Vagina (tissue), 2 donors: ENCODE measurements around the gene RAB23. TPM values are rescaled to one million over a fixed set of nuclear protein-coding genes. Genes with fewer than 3 reads are reported as not detected.

Experiments used
- DNase-seq, 2 donors: peaks; one replicate each; pipeline ENCODE4 v3.0.0-alpha.2; 2017; ENCODE audit errors: extremely low spot score in 2 of 2
- H3K27ac ChIP-seq: fragments of 200-600 bp; sonication (generic); one replicate; pipeline ENCODE4 v1.5.1; 2019
- H3K27me3 ChIP-seq: fragments of 200-600 bp; sonication (generic); one replicate; pipeline ENCODE4 v1.5.1; 2019
- H3K36me3 ChIP-seq, 2 donors: fragments of 200-600 bp; sonication (generic); one replicate each; pipeline ENCODE4 v1.5.1; 2017 to 2019
- H3K4me1 ChIP-seq: fragments of 200-600 bp; sonication (generic); one replicate; pipeline ENCODE4 v1.5.1; 2019
- H3K4me3 ChIP-seq, 2 donors: fragments of 200-600 bp; sonication (generic); 1 replicate in 1 of 2; 2 replicates in 1 of 2; pipeline ENCODE4 v1.5.1; 2016 to 2019
- H3K9me3 ChIP-seq: fragments of 200-600 bp; sonication (generic); one replicate; pipeline ENCODE4 v1.5.1; 2019
- CTCF ChIP-seq, 3 experiments: fragments of 450-650 bp in 2 of 3; fragments of 200-600 bp in 1 of 3; sonication (generic) in 1 of 3; IDR thresholded peaks; one replicate each; pipeline ENCODE4 v1.5.1; 2017 to 2019; ENCODE audit warnings: antibody characterized with exemption in 3 of 3, mild to moderate bottlenecking in 2 of 3, moderate library complexity in 2 of 3
- POLR2A ChIP-seq, 2 donors: fragments of 450-650 bp; IDR thresholded peaks; one replicate each; pipeline ENCODE4 v1.6.1; 2017; ENCODE audit warnings: antibody characterized with exemption in 2 of 2, mild to moderate bottlenecking in 2 of 2, moderate library complexity in 2 of 2
- POLR2AphosphoS5 ChIP-seq, 2 donors: sonication (generic); formaldehyde crosslinking; IDR thresholded peaks; one replicate each; pipeline ENCODE4 v1.9.0; 2017; ENCODE audit warnings: antibody characterized with exemption in 2 of 2, mild to moderate bottlenecking in 2 of 2, low read depth in 1 of 2; ENCODE audit not compliant: insufficient read depth in 1 of 2
- intact Hi-C: fragments of 100-400 bp; cut with DNase I; formaldehyde crosslinking; loops from one replicate; pipeline ENCODE4 v1.15.1; 2023
- total RNA-seq: library from RNA; depleted of rRNA; stranded (reverse); fragments of >200 nt; gene quantifications from one replicate; pipeline ENCODE4 v1.2.3, GENCODE V29; 2016

The RAB23 gene
- total RNA-seq, 1 donor from 2014 or later: 31.4 TPM

GRCh38 chr6:57193177-57193576, 28.9 kb downstream of the RAB23 start:
- Histone ChIP-seq H3K27ac (peak overlapping the region; percentile 25), H3K27me3 (no peaks in the 10 kb centered on the region), H3K4me1 (no peaks in the 10 kb centered on the region), H3K36me3 (peaks cover 0 to 3% of the 10 kb centered on the region in 2 donors), H3K9me3 (no peaks in the 10 kb centered on the region), H3K4me3 (no peak overlapping the region)
- no peak for DNase-seq
- intact Hi-C loops: loop anchor here (10.0 kb wide), 1 partner anchor 122 kb away; the partner anchor contains the start of gene PRIM2
- TF ChIP-seq POLR2AphosphoS5 (IDR thresholded peaks at IDR 0.05; ENCODE audit: insufficient read depth in 1 of 2, low read depth in 1 of 2): no peak
- no peak for TF ChIP-seq CTCF (IDR thresholded peaks at IDR 0.05)
- no peak for TF ChIP-seq POLR2A (IDR thresholded peaks at IDR 0.05)

- Histone ChIP-seq H3K4me1 (no peaks in the 10 kb centered on the region), H3K4me3 (no peak overlapping the region), H3K9me3 (no peaks in the 10 kb centered on the region), H3K27me3 (no peaks in the 10 kb centered on the region), H3K27ac (no peak overlapping the region), H3K36me3 (peaks cover 0 to 3% of the 10 kb centered on the region in 2 donors)
- peak in 1 of 3 experiments; percentile 23 for TF ChIP-seq CTCF (IDR thresholded peaks at IDR 0.05)
- TF ChIP-seq POLR2AphosphoS5 (IDR thresholded peaks at IDR 0.05; ENCODE audit: insufficient read depth in 1 of 2, low read depth in 1 of 2): peak in 1 of 2 donors; percentile 22
- no peak for TF ChIP-seq POLR2A (IDR thresholded peaks at IDR 0.05)
- intact Hi-C loops: loop anchor here (10.0 kb wide), 1 partner anchor 125 kb away; the partner anchor contains the start of gene PRIM2
- DNase-seq: no peak
These were observed 32.0 kb downstream of the RAB23 start for GRCh38 chr6:57190140-57190539.

GRCh38 chr6:57183336-57183735, 38.8 kb downstream of the RAB23 start:
- H3K36me3 ChIP-seq: peaks cover 0 to 19% of the 10 kb centered on the region in 2 donors
- no peak overlapping the region for H3K27ac ChIP-seq
- peaks cover 9% of the 10 kb centered on the region for H3K4me1 ChIP-seq
- no peak overlapping the region for H3K4me3 ChIP-seq
- TF ChIP-seq POLR2AphosphoS5 (IDR thresholded peaks at IDR 0.05; ENCODE audit: insufficient read depth in 1 of 2, low read depth in 1 of 2): no peak
- TF ChIP-seq CTCF (IDR thresholded peaks at IDR 0.05): no peak
- no peak for TF ChIP-seq POLR2A (IDR thresholded peaks at IDR 0.05)
- no peak for DNase-seq
- H3K27me3 ChIP-seq: no peaks in the 10 kb centered on the region
- H3K9me3 ChIP-seq: no peaks in the 10 kb centered on the region
- intact Hi-C loops: no loop called here

GRCh38 chr6:57182017-57182432, 40.1 kb downstream of the RAB23 start:
- Histone ChIP-seq H3K36me3 (peaks cover 0 to 19% of the 10 kb centered on the region in 2 donors), H3K4me3 (no peak overlapping the region), H3K9me3 (no peaks in the 10 kb centered on the region), H3K27ac (peak overlapping the region; percentile 19), H3K4me1 (peaks cover 16% of the 10 kb centered on the region), H3K27me3 (no peaks in the 10 kb centered on the region)
- no peak for TF ChIP-seq POLR2A (IDR thresholded peaks at IDR 0.05)
- no peak for TF ChIP-seq CTCF (IDR thresholded peaks at IDR 0.05)
- no peak for TF ChIP-seq POLR2AphosphoS5 (IDR thresholded peaks at IDR 0.05; ENCODE audit: insufficient read depth in 1 of 2, low read depth in 1 of 2)
- intact Hi-C loops: no loop called here
- no peak for DNase-seq

- Histone ChIP-seq H3K27ac (no peak overlapping the region), H3K4me3 (no peak overlapping the region), H3K27me3 (no peaks in the 10 kb centered on the region), H3K9me3 (no peaks in the 10 kb centered on the region), H3K4me1 (peaks cover 24% of the 10 kb centered on the region), H3K36me3 (peaks cover 0 to 19% of the 10 kb centered on the region in 2 donors)
- intact Hi-C loops: no loop called here
- DNase-seq: no peak
- TF ChIP-seq POLR2A (IDR thresholded peaks at IDR 0.05) (no peak), POLR2AphosphoS5 (IDR thresholded peaks at IDR 0.05; ENCODE audit: insufficient read depth in 1 of 2, low read depth in 1 of 2) (no peak), CTCF (IDR thresholded peaks at IDR 0.05) (no peak)
These were observed 41.5 kb downstream of the RAB23 start for GRCh38 chr6:57180596-57180995.
